ENCODE measurements around the gene CHST15. TPM values are rescaled to one million over a fixed set of nuclear protein-coding genes. Genes with fewer than 3 reads are reported as not detected.

Gene CHST15
- total and polyA plus RNA-seq, 2 of the 8 experiments (the other 6 are each of a cell fraction or from before 2014, with no cell fraction given), result 8.8 to 9.1 TPM

DNA sequence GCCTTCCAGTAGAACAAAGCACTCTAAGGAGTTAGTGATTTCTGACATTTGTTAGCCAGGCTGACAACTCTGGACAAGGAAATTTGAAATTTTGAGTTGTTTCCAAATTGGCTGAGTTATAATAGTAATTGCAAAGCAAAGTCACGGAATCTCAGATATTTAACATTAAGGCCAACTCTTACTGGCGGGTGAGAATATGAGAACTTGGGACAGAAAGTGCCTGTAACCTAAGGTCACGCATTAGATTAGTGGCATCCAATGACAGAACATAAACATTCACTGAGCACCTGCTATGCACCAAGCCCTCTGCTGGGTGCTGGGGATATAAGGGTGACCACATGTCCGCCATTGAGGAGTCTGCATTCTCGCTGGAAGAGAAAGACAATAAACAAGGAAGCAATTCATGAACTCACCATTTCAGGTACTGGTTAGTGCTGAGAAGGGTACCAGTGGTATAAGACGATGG, 45.5 kb upstream of the CHST15 start (continued):
- TF ChIP-seq CHD7 (IDR thresholded peaks at IDR 0.05; ENCODE audit: insufficient replicate concordance, low read length), result no peak
- no peak for TF ChIP-seq BRCA1 (IDR thresholded peaks at IDR 0.05; ENCODE audit: low read depth, low read length)
